SU-DHL-6 (cell line): ENCODE measurements around the gene PTPRA.

ENCODE experiments used
- EZH2phosphoT487 ChIP-seq: fragments of 200-600 bp; sonication (generic), shearing (Covaris generic); conservative IDR thresholded peaks from 2 replicates; pipeline ENCODE4 v1.6.1; 2018; ENCODE audit warnings: mild to moderate bottlenecking, antibody characterized with exemption, low read length, moderate library complexity, mixed read lengths
- TF ChIP-seq, protein P1 (sequence below): fragments of 200-600 bp; sonication (generic); IDR thresholded peaks from one replicate; pipeline ENCODE4 v1.5.1; 2017; ENCODE audit warnings: antibody characterized with exemption, mild to moderate bottlenecking, low read length, moderate library complexity; ENCODE audit not compliant: insufficient read depth, poor library complexity, severe bottlenecking

DNA sequence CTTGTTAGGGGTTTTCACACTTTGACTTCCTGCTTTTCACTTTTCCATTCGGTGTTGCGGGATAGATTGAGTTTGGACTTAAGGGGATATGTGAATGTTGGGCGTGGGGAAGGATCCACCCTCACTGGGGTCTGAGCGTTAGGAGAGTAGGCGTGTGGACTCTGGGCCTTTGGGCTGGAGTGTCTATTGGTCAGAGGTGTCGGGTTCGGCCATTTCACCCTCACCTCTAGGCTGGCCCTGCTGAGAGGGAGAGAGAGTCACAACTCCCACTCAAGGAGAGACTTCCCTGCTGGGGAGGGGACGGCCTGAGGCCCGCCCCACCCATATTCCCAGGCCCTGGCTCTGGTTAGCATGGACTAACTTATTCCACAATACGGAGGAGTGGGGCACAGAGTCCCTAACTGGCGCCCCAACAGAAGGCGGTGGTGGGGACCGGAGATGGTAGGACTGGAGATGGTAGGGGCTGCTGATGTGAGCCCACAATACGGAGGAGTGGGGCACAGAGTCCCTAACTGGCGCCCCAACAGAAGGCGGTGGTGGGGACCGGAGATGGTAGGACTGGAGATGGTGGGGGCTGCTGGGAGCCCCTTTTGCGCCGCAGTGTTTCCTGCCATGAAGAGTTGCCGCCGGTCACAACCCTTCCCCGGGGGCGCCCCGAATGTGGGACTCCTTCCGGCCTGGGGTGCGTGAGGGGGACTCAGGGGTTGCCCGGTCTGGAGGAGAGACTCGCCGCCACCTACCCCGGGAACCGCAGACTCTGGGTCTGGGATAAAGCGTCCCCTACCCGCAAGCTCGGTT lies 1.4 kb upstream of the PTPRA start:
- TF ChIP-seq, protein P1, sequence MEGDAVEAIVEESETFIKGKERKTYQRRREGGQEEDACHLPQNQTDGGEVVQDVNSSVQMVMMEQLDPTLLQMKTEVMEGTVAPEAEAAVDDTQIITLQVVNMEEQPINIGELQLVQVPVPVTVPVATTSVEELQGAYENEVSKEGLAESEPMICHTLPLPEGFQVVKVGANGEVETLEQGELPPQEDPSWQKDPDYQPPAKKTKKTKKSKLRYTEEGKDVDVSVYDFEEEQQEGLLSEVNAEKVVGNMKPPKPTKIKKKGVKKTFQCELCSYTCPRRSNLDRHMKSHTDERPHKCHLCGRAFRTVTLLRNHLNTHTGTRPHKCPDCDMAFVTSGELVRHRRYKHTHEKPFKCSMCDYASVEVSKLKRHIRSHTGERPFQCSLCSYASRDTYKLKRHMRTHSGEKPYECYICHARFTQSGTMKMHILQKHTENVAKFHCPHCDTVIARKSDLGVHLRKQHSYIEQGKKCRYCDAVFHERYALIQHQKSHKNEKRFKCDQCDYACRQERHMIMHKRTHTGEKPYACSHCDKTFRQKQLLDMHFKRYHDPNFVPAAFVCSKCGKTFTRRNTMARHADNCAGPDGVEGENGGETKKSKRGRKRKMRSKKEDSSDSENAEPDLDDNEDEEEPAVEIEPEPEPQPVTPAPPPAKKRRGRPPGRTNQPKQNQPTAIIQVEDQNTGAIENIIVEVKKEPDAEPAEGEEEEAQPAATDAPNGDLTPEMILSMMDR = no peak
- no peak for TF ChIP-seq EZH2phosphoT487
